GM10266 (cell line): Measurements from ENCODE around the gene POC1B.
A peak's percentile ranks its signal among the peaks of the same experiment; 100 is the strongest.
"Not testable (repeated sequence)": the region's sequence is repeated elsewhere in the genome, so short reads cannot be mapped to it uniquely, and the experiment has no call there.

Source experiments
- DNase-seq: peaks from one replicate; pipeline ENCODE4 v3.0.0; 2012; ENCODE audit errors: extremely low spot score
- CTCF ChIP-seq: IDR thresholded peaks from 2 replicates; pipeline ENCODE4 v1.5.1; 2012; ENCODE audit warnings: mild to moderate bottlenecking, low read depth; ENCODE audit not compliant: control insufficient read depth, insufficient read depth; ENCODE audit errors: missing control alignments

The POC1B gene

DNA sequence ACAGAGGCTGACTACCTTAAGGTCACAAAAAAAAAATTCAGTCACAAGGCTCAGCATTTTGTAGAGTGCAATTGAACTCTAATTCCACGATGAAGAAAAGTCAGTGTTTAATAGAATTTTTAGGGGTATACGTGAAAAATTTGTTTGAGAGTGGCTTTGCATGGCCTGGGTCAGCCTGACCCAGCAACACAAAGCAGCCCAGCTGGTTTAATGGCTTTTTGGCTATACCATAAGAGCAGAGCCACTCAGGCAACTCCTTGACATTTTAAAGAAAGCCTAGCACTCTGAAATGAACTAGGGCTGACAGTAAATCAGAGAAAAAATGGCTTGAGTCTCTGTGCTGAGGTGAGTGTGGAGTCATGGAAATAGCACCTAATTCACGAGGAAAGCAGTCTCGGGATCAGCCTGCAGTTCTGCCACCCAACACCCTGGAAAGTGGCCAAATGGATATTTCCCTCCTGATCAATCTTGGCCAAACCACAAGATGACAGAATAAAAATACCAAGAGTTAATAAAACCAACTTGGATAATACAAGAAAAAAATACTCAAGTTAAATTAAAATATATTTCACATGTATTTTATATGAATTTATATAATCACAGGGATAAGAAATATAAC, 60.8 kb downstream of the POC1B start:
- DNase-seq = no peak

DNA sequence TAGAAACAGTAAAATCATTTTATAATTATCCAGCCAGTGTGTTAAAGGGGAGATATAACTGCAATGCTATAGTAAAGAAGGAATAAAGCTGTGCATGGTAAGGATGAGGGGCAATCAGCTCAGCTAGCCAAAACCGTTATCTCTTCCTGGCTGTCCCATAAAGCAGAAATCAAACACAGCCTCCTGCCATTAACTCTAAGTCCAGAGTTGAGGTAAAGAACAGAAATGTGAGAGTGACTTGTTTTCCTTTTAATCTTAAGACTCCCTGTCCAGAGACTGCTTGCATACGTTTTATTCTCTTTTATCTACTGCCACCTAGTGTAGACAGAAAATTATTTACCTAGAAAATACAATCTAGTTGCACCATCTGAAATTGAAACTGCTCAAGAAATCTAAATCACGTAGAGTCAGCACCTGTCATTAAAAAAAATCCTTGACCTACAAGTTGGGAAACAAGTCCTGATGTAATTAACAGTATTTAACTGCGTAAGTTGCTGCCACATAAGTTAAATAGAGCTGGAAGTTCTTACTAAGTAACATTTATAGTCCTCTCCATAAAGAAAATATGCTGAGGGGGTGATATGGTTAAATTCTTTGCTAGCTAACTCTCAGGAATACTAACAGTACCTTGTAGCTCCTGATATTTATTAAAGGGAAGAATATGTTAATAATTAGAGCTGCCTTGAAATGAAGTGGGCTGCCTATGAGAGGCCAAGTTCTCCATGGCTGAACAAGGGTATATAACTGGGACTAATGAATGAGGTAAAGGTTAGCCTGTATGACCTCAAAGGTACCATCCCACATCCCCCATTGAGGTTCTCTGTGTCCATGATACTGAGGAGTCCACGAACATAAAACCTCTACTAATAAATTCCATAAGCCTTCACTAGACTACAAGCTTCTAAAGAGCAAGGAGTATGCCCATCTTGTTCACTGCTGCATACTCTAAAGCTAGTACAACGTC, 63.9 kb downstream of the POC1B start:
- TF ChIP-seq CTCF = peak; percentile 57
- peak; percentile 35 for DNase-seq

More for the DNA sequence above, 60.8 kb downstream of the POC1B start:
- TF ChIP-seq CTCF = no peak

DNA sequence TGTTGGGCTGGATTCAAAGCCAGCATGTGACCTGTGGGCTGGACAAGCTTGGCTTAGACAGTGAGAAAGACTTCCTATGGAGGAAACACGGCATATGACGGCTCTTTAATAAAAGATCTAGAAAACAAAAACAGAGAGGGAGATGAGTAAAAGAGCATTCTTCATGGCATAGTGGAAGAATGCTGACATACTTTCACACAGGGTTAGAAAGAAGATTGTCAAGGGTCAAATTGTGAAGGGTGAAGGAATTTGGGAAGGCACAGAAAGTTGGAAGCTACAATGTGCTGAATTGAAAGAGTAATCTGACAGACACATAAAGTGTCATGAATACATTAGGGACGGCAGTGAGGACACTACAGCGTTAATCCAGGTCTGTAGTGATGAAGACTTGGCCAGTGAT, 64.7 kb downstream of the POC1B start:
- TF ChIP-seq CTCF = no peak
- no peak for DNase-seq

DNA sequence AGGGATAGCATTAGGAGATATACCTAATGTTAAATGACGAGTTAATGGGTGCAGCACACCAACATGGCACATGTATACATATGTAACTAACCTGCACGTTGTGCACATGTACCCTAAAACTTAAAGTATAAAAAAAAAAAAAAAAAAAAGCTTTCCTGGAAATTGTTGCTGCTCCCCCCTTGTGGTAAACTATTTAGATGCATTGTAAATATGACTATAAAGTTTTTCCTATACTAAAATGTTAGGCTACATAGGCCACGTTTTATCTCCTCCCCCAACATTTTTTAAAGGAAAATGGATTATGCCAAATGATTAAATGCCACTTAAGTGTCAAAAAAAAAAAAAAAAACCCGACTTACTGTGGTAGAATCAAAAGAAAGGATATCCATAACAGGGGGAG, 66.6 kb downstream of the POC1B start:
- not testable (repeated sequence) for DNase-seq

GRCh38 chr12:89456565-89456964, 69.3 kb downstream of the POC1B start:
- TF ChIP-seq CTCF = no peak
- no peak for DNase-seq

DNA sequence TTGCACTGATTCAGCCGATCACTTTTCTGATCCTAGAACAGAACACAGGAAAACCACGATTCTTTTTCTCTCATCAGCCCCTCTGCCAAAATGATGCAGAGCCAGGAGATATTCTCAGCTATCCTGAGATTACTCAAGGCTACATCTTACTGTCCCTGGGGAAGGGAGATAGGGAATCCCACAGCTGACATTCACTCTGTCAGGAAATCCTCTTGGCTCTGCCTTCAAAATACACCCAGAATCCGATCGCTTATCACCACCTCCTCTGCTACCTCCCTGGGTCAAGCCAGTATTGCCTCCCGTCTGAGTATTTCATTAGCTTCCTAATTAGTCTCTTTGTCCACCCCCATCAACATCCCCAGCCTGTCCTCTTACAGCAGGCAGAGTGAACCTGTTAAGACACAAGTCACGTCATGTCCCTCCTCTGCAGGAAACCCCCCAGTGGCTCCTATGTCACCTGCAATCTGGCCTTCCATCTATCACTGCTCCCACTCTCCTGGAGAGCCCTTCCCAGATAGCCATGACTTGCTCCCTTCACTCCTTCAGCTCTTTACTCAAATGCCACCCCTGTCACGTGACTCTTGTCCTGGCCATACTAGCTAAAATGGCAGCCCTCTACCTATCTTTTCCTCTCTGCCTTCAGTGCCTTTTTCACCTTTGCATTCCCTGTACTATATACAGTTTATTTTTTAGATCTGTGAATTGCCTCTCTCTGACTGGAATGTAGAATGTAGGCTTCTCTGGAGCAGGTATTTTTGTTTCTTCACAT, 71.6 kb downstream of the POC1B start:
- no peak for TF ChIP-seq CTCF
- DNase-seq = no peak

DNA sequence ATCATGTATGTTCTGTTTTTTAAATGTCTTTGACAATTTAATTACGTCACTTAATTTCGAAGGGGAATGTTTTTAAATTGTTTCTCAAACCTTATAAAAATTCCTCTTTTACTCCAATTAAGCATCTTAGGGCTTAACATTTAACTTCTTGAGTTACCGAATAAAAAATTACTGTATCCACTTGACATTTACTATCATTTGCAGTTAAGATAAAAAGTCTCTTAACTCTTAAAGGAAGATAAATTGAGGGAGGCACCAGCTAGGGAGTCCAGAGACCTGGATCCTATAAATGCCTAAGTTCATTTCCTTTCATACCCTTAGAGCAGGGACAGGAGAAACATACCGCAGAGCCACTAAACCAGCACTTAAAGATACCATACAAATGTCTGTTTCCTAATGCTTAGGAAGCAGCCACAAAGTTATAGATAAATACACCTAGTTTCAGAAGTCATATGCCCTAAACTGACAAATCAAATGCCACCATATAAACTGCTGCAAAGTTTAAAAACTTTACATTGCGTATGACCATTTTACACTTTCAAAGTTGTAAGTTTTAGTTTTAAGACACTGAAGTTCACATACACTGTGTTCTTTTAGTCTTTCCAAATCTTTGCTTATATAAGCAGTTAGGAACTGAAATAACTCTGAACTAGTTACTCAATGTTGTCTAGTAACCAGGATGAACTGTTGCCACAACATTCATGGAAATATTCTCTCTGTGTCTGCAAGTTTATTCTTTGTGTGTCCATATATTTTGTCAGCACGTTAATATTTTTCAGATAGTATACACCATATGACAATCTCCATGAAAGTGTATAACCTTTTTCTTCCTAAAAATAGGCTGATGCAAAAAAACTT, 72.5 kb downstream of the POC1B start:
- no peak for TF ChIP-seq CTCF
- no peak for DNase-seq
